GM23338 (cell line): ENCODE results near the gene ADGRG6. TPM values are rescaled to one million over a fixed set of nuclear protein-coding genes. Genes with fewer than 3 reads are reported as not detected.
A peak's percentile ranks its signal among the peaks of the same experiment; 100 is the strongest.
"Not testable (repeated sequence)": the region's sequence is repeated elsewhere in the genome, so short reads cannot be mapped to it uniquely, and the experiment has no call there.

Experiments
- ATAC-seq: fragments of 200-7000 bp; cut with Tn5 transposase; 3 replicates; pipeline ENCODE4 v1.9.1; 2020
- DNase-seq: peaks from one replicate; pipeline ENCODE4 v3.0.0-alpha.2; 2015; ENCODE audit warnings: low spot score
- H2AFZ ChIP-seq: fragments of 200-600 bp; sonication (generic); 2 replicates; pipeline ENCODE4 v1.8.0; 2016; ENCODE audit warnings: antibody characterized with exemption, mild to moderate bottlenecking, moderate library complexity
- H3F3A ChIP-seq: fragments of 200-600 bp; sonication (generic); replicated peaks from 2 replicates; pipeline ENCODE4 v1.8.0; 2017; ENCODE audit warnings: antibody characterized with exemption, mixed run types, low read depth
- H3K27ac ChIP-seq: fragments of 200-600 bp; sonication (generic); 2 replicates; pipeline ENCODE4 v1.6.1; 2016; ENCODE audit warnings: low read depth
- H3K27me3 ChIP-seq: fragments of 200-600 bp; sonication (generic); 2 replicates; pipeline ENCODE4 v1.8.0; 2016; ENCODE audit warnings: mild to moderate bottlenecking, mixed run types, moderate library complexity; ENCODE audit not compliant: insufficient read depth
- H3K36me3 ChIP-seq: fragments of 200-600 bp; sonication (generic); 2 replicates; pipeline ENCODE4 v1.8.0; 2016; ENCODE audit warnings: mild to moderate bottlenecking; ENCODE audit not compliant: insufficient read depth
- H3K4me1 ChIP-seq: fragments of 200-600 bp; sonication (generic); 2 replicates; pipeline ENCODE4 v1.8.0; 2016; ENCODE audit warnings: mild to moderate bottlenecking, moderate library complexity; ENCODE audit not compliant: insufficient read depth
- H3K4me2 ChIP-seq: fragments of 200-600 bp; sonication (generic); 2 replicates; pipeline ENCODE4 v1.7.1; 2017; ENCODE audit warnings: mixed run types
- H3K4me3 ChIP-seq: fragments of 200-600 bp; sonication (generic); 2 replicates; pipeline ENCODE4 v1.6.1; 2016; ENCODE audit warnings: mixed run types
- H3K79me2 ChIP-seq: fragments of 200-600 bp; sonication (generic); replicated peaks from 2 replicates; pipeline ENCODE4 v1.8.0; 2017; ENCODE audit warnings: mild to moderate bottlenecking; ENCODE audit not compliant: insufficient read depth
- H3K9me2 ChIP-seq: fragments of 200-600 bp; sonication (generic); 2 replicates; pipeline ENCODE4 v1.8.0; 2017; ENCODE audit not compliant: insufficient read depth
- H4K20me1 ChIP-seq: fragments of 200-600 bp; sonication (generic); replicated peaks from 2 replicates; pipeline ENCODE4 v1.8.0; 2017; ENCODE audit warnings: mild to moderate bottlenecking; ENCODE audit not compliant: insufficient read depth
- H3K27ac Mint-ChIP-seq: 2 replicates; pipeline ENCODE4 v1.8.0; 2020; ENCODE audit warnings: inconsistent platforms, mild to moderate bottlenecking, moderate library complexity, mixed read lengths
- H3K27me3 Mint-ChIP-seq: 3 replicates; pipeline ENCODE4 v1.8.0; 2022; ENCODE audit warnings: low read depth, mild to moderate bottlenecking, moderate library complexity, mixed read lengths, inconsistent platforms; ENCODE audit not compliant: insufficient read depth, poor library complexity
- H3K36me3 Mint-ChIP-seq: 3 replicates; pipeline ENCODE4 v1.8.0; 2021; ENCODE audit warnings: low read depth, mild to moderate bottlenecking, inconsistent platforms, moderate library complexity, mixed read lengths
- H3K4me1 Mint-ChIP-seq: 3 replicates; pipeline ENCODE4 v1.8.0; 2020; ENCODE audit warnings: mild to moderate bottlenecking, inconsistent platforms, mixed read lengths
- H3K4me3 Mint-ChIP-seq: 3 replicates; pipeline ENCODE4 v1.8.0; 2021; ENCODE audit warnings: moderate library complexity, mild to moderate bottlenecking, inconsistent platforms, mixed read lengths
- H3K9me3 Mint-ChIP-seq: 3 replicates; pipeline ENCODE4 v1.8.0; 2020; ENCODE audit warnings: moderate library complexity, mild to moderate bottlenecking, inconsistent platforms, mixed read lengths
- CREB1 ChIP-seq: fragments of 250-450 bp; sonication (Bioruptor Pico); IDR thresholded peaks from 2 replicates; pipeline ENCODE4 v1.5.0; 2020; ENCODE audit warnings: low read depth, mild to moderate bottlenecking, moderate library complexity
- CTCF ChIP-seq, 2 experiments: fragments of 200-600 bp in 1 of 2; sonication (generic) in 1 of 2; conservative IDR thresholded peaks; 2 replicates each; pipeline versions ENCODE4 v1.5.1 to v1.6.1; 2016 to 2017; ENCODE audit warnings: antibody characterized with exemption in 2 of 2, low read depth in 2 of 2, mild to moderate bottlenecking in 2 of 2, moderate library complexity in 1 of 2
- ETS1 ChIP-seq: IDR thresholded peaks from 2 replicates; pipeline ENCODE4 v1.6.1; 2016; ENCODE audit warnings: antibody characterized with exemption
- EZH2phosphoT487 ChIP-seq: fragments of 200-600 bp; sonication (generic); IDR thresholded peaks from one replicate; pipeline ENCODE4 v1.8.1; 2018; ENCODE audit warnings: antibody characterized with exemption; ENCODE audit not compliant: unreplicated experiment
- JUNB ChIP-seq: IDR thresholded peaks from one replicate; pipeline ENCODE4 v1.6.1; 2016; ENCODE audit warnings: antibody characterized with exemption; ENCODE audit not compliant: unreplicated experiment
- NANOG ChIP-seq: IDR thresholded peaks from 2 replicates; pipeline ENCODE4 v1.6.1; 2016; ENCODE audit warnings: antibody characterized with exemption, borderline replicate concordance
- POLR2AphosphoS5 ChIP-seq: IDR thresholded peaks from 2 replicates; pipeline ENCODE4 v1.6.1; 2016; ENCODE audit warnings: antibody characterized with exemption, low read depth
- STAT1 ChIP-seq: IDR thresholded peaks from one replicate; pipeline ENCODE4 v1.6.1; 2016; ENCODE audit warnings: antibody characterized with exemption; ENCODE audit not compliant: unreplicated experiment
- polyA plus RNA-seq: library from polyadenylated mRNA; unstranded; fragments of >200 nt; fragmentation: Nextera tagmentation; extraction: Ambion mirVana; gene quantifications from 2 replicates; pipeline ENCODE4 v1.2.1, GENCODE V29; 2016
- total RNA-seq: library from RNA; depleted of rRNA; stranded (reverse); fragments of >200 nt; shearing (Covaris generic); gene quantifications from 2 replicates; pipeline ENCODE4 v1.2.3, GENCODE V29; 2014

ADGRG6 gene
- total and polyA plus RNA-seq, 2 experiments from 2014 or later: 1.3 to 7.7 TPM

DNA sequence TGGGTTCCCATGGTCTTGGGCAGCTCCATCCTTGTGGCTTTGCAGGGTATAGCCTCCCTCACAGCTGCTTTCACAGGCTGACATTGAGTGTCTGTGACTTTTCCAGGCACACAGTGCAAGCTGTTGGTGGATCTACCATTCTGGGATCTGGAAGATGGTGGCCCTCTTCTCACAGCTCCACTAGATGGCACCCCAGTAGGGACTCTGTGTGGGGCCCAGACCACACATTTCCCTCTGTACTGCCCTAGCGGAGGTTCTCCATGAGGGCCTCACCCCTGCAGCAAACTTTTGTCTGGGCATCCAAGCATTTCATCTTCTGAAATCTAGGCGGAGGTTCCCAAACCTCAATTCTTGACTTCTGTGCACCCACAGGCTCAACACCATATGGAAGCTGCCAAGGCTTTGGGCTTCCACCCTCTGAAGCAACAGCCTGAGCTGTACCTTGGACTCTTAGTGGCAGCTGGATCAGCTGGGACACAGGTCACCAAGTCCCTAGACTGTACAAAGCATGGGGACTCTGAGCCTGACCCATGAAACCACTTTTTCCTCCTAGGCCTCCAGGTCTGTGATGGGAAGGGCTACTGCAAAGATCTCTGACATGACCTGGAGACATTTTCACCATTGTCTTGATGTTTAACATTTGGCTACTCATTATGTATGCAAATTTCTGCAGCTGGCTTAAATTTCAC lies 124.8 kb downstream of the ADGRG6 start:
- H3K4me3 Mint-ChIP-seq, H2AFZ ChIP-seq, H3K27ac Mint-ChIP-seq, H3K9me2 ChIP-seq, H3K27ac ChIP-seq, H3K36me3 ChIP-seq, H3K27me3 ChIP-seq, H3K27me3 Mint-ChIP-seq, H4K20me1 ChIP-seq, H3K4me1 ChIP-seq, H3K4me2 ChIP-seq, H3K4me3 ChIP-seq, H3F3A ChIP-seq, ATAC-seq, H3K79me2 ChIP-seq, DNase-seq, H3K4me1 Mint-ChIP-seq: not testable (repeated sequence)
- Mint-ChIP-seq H3K36me3 (peaks cover 19% of the 10 kb centered on the region), H3K9me3 (peaks cover 25% of the 10 kb centered on the region)
- TF ChIP-seq CTCF (conservative IDR thresholded peaks at IDR 0.05; ENCODE audit: low read depth in 2 of 2): peak in 1 of 2 experiments; percentile 16; a peak in 1 of 4 replicates

GRCh38 chr6:142428468-142428867 lies 126.7 kb downstream of the ADGRG6 start:
- H3K27ac Mint-ChIP-seq, H3K4me2 ChIP-seq, H3K27me3 Mint-ChIP-seq, H3K4me3 ChIP-seq, H3K4me3 Mint-ChIP-seq, H3K36me3 ChIP-seq, ATAC-seq, H3F3A ChIP-seq, H3K4me1 Mint-ChIP-seq, H3K9me2 ChIP-seq, H4K20me1 ChIP-seq, DNase-seq, H3K79me2 ChIP-seq, H3K4me1 ChIP-seq, H2AFZ ChIP-seq, H3K27me3 ChIP-seq, H3K27ac ChIP-seq: not testable (repeated sequence)
- Mint-ChIP-seq H3K36me3 (peaks cover 17% of the 10 kb centered on the region), H3K9me3 (peaks cover 21% of the 10 kb centered on the region)

DNA sequence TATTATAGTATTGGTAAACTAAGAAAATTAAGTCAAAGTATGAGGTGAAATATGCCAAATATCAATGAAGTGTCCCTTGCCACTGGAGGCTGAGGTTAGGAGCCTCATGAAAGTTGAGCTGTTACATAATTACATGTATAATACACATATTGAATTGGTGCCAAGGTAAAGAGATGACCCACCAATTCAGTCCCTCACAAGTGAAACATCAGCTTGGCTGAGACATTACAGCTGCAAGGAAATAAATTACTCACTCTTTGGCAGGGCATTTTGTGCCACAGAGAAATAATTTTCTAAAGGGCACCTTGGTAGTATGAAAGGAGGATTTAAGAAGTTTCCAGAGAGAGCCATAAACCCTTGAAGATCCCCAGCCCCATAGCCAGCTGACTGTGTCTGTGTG lies 127.4 kb downstream of the ADGRG6 start:
- H4K20me1 ChIP-seq: no peaks in the 10 kb centered on the region
- H3K4me3 ChIP-seq: no peak overlapping the region
- peaks cover 9% of the 10 kb centered on the region; the same call in 1 of the 2 replicates for H3K4me1 ChIP-seq
- H2AFZ ChIP-seq: no peak overlapping the region
- H3K27me3 ChIP-seq: no peaks in the 10 kb centered on the region
- Mint-ChIP-seq H3K9me3 (peaks cover 21% of the 10 kb centered on the region), H3K4me1 (no peaks in the 10 kb centered on the region), H3K27me3 (peaks cover 1% of the 10 kb centered on the region), H3K36me3 (peaks cover 17% of the 10 kb centered on the region), H3K4me3 (no peak overlapping the region), H3K27ac (no peak overlapping the region)
- no peaks in the 10 kb centered on the region for H3F3A ChIP-seq
- no peak for ATAC-seq
- no peaks in the 10 kb centered on the region for H3K79me2 ChIP-seq
- no peak overlapping the region for H3K4me2 ChIP-seq
- H3K9me2 ChIP-seq: 0 out of 2 replicates have a peak, but pooled peaks cover 3% of the 10 kb centered on the region
- peaks cover 5% of the 10 kb centered on the region; the same call in 1 of the 2 replicates for H3K36me3 ChIP-seq
- no peak for DNase-seq
- H3K27ac ChIP-seq: no peak overlapping the region
- TF ChIP-seq CREB1 (CRISPR knock-in tag) (no peak), CTCF (conservative IDR thresholded peaks at IDR 0.05; ENCODE audit: low read depth in 2 of 2) (no peak), JUNB (no peak), STAT1 (no peak), EZH2phosphoT487 (no peak), NANOG (no peak), POLR2AphosphoS5 (no peak), ETS1 (no peak)
